Stimulated activated CD8-positive, alpha-beta memory T cell treated with anti-CD3 and anti-CD28 coated beads, Interleukin-15, amount 100 ng/mL, for 4 hours (primary cell): Measurements from ENCODE around the gene PDS5A.
"Not testable (repeated sequence)": the region's sequence is repeated elsewhere in the genome, so short reads cannot be mapped to it uniquely, and the experiment has no call there.

Experiments used
- DNase-seq, 2 donors: peaks; one replicate each; pipeline ENCODE4 v3.0.0-alpha.2; 2020; ENCODE audit warnings: low read depth in 2 of 2

Gene PDS5A

DNA sequence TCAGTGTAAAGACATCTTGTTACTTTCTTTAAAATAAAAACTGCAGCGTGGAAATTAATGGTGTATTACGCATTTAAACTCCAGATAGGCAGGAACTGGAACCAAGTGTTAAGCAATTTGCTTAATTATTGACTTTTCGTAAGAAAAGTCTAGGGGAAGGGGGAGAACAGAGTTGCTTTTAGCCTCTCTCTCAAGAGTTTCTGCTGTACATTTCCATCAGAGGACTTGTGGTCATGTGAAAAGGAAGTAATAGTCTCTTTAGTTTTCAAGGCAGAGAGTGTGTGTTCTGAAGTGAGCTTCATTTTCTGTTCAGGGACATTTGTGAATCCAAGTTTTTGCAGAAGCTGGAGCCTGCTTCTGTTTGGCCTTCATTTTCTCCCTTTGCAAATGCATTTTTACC, 152.6 kb downstream of the PDS5A start:
- DNase-seq = no peak

- DNase-seq = no peak
Measured at GRCh38 chr4:39823191-39823590, 154.5 kb downstream of the PDS5A start.

- DNase-seq = no peak
Measured at GRCh38 chr4:39822662-39823061, 155.0 kb downstream of the PDS5A start.

GRCh38 chr4:39821951-39822350, 155.8 kb downstream of the PDS5A start:
- no peak for DNase-seq

- DNase-seq = no peak
Measured at GRCh38 chr4:39820186-39820585, 157.5 kb downstream of the PDS5A start.

GRCh38 chr4:39818646-39819045, 159.1 kb downstream of the PDS5A start:
- DNase-seq = no peak

DNA sequence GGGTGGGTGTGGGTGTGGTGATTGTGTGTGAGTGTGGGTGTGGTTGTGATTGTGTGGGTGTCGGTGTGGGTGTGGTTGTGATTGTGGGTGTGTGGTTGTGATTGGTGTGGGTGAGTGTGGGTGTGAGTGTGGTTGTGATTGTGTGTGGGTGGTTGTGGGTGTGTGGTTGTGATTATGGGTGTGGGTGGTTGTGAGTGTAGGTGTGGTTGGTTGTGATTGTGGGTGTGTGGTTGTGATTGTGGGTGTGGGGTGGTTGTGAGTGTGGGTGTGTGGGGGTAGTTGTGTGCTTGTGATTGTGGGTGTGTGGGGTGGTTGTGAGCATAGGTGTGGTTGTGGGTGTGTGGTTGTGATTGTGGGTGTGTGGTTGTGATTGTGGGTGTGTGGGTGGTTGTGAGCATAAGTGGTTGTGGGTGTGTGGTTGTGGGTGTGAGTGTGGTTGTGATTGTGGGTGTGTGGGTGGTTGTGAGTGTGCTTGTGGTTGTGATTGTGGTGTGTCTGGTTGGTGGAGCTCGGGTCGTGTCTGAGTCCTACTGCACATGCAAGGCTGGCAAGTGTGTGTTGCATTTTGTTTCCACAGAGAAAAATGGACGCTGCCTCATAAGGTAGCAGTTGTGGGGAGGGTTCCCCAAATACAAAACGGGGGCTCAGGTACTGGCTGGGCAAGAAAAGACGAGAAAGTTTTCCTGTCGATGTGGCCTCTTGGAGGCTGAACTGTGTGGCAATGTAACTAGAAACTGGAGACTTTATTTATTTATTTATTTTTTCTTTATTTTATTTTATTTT, 163.1 kb downstream of the PDS5A start:
- no peak for DNase-seq

DNA sequence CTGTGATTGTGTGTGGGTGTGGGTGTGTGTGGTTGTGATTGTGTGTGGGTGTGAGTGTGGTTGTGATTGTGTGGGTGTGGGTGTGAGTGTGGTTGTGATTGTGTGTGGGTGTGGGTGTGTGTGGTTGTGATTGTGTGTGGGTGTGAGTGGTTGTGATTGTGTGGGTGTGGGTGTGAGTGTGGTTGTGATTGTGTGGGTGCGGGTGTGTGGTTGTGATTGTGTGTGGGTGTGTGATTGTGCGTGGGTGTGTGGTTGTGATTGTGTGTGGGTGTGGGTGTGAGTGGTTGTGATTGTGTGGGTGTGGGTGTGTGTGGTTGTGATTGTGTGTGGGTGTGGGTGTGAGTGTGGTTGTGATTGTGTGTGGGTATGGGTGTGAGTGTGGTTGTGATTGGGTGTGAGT, 163.9 kb downstream of the PDS5A start:
- not testable (repeated sequence) for DNase-seq

DNA sequence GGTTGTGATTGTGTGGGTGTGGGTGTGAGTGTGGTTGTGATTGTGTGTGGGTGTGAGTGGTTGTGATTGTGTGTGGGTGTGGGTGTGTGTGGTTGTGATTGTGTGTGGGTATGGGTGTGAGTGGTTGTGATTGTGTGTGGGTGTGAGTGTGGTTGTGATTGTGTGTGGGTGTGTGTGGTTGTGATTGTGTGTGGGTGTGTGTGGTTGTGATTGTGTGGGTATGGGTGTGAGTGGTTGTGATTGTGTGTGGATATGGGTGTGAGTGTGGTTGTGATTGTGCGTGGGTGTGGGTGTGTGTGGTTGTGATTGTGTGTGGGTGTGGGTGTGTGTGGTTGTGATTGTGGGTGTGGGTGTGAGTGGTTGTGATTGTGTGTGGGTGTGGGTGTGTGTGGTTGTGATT, 164.7 kb downstream of the PDS5A start:
- DNase-seq = not testable (repeated sequence)

DNA sequence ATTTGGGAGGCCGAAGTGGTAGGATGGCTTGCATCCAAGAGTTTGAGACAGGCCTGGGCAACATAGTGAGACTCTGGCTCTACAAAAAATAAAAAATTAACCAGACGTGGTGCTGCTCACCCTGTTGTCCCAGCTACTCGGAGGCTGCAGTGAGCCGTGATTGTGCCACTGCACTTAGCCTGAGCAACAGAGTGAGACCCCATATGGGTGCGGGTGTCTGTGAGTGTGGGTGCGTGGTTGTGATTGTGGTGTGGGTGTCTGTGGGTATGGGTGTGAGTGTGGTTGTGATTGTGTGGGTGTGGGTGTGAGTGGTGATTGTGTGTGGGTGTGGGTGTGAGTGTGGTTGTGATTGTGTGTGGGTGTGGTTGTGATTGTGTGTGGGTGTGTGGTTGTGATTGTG, 165.2 kb downstream of the PDS5A start:
- DNase-seq = no peak

DNA sequence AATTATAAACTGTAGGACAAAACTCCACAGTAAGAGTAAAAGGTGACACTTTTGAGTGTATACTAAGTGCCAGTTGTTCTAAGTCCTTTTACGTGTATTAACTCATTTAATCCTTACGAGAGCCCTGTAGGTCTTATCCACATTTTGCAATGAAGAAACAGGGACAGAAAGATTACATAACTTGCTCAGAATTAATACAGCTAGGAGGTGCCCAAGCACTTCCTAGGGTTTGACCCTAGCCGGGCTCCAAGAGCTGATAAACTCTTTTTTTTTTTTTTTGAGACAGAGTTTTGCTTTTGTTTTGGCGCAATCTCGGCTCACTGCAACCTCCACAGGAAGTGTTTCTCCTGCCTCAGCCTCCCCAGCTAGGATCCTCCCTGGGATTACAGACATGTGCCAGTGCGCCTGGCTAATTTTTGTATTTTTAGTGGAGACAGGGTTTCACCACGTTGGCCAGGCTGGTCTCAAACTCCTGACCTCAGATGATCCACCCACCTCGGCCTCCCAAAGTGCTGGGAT, 169.4 kb downstream of the PDS5A start:
- DNase-seq = no peak

GRCh38 chr4:39802005-39802404, 175.7 kb downstream of the PDS5A start:
- DNase-seq = no peak

- not testable (repeated sequence) for DNase-seq
Measured at GRCh38 chr4:39792976-39793375, 184.7 kb downstream of the PDS5A start.

- DNase-seq = no peak
Measured at GRCh38 chr4:39792529-39792928, 185.2 kb downstream of the PDS5A start.

- no peak for DNase-seq
Measured at GRCh38 chr4:39792128-39792527, 185.6 kb downstream of the PDS5A start.

DNA sequence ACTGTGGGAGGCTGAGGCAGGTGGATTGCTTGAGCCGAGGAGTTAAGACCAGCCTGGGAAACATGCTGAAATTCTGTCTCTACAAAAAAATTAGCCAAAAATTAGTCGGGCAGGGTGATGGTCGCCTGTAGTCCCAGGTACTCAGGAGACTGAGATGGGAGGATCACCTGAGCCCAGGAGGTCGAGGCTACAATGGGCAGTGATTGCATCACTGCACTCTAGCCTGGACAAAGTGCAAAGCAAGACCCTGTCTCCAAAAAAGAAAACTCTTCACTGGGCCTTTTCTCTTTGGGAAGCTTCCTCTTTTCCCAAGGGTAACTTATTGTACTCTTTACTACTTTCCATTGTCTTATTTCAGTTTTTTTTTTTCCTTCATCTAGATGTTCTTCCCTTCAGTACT, 190.9 kb downstream of the PDS5A start:
- no peak for DNase-seq

DNA sequence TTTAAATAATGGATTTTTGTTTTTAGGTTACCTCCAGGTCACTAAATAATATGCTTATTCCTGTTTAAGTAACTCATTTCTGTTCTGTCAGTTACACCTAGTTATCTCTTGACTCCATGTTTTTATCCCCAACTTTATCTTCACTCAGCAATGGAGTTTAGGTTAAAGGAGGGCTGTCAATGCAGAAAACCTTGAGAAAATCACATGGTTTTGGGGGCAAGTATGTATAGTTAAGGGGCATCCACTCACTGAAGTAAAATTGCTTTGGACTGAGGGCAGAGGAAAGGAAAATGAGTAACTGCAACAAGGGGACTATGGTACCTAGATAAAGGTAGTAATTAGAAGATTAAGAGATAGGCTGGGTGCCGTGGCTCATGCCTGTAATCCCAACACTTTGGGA, 192.6 kb downstream of the PDS5A start:
- no peak for DNase-seq

DNA sequence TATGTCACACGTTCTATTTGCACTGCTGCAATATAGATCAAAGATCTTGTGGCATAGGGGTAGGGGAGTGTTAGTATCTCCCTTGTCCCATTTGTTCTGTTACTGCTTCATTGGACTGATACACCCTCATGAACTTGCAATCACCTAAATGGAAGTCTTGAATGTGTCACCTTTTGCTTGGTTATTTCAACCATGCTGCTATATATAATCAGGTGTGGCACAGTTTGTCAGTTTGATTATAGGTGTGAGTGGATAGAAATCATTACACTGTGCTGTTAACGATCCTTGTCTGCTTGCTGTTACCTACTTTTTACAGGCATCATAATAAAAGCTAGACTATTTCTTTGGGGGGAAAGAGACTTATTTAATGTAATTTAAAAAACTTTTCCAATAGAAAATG, 195.7 kb downstream of the PDS5A start:
- not testable (repeated sequence) for DNase-seq
